Muscle of leg (tissue), 11 donors: ENCODE measurements around the gene ARHGAP26. TPM values are rescaled to one million over a fixed set of nuclear protein-coding genes. Genes with fewer than 3 reads are reported as not detected.

Source experiments
- DNase-seq: peaks from one replicate; pipeline ENCODE4 v3.0.0; 2013
- H3K27ac ChIP-seq: one replicate; pipeline ENCODE4 v1.5.1; 2013; ENCODE audit warnings: mild to moderate bottlenecking, low read length, control low read depth
- H3K27me3 ChIP-seq: one replicate; pipeline ENCODE4 v1.6.1; 2013; ENCODE audit warnings: low read length; ENCODE audit not compliant: control insufficient read depth, insufficient read depth
- H3K36me3 ChIP-seq: one replicate; pipeline ENCODE4 v1.6.1; 2013; ENCODE audit warnings: low read length; ENCODE audit not compliant: control insufficient read depth, insufficient read depth
- H3K4me1 ChIP-seq: one replicate; pipeline ENCODE4 v1.6.1; 2013; ENCODE audit warnings: low read length; ENCODE audit not compliant: control insufficient read depth, insufficient read depth
- H3K4me3 ChIP-seq: one replicate; pipeline ENCODE4 v1.5.1; 2013; ENCODE audit warnings: low read length, control low read depth
- H3K9me3 ChIP-seq: replicated peaks from 2 replicates; pipeline ENCODE4 v1.6.1; 2013; ENCODE audit warnings: low read depth, low read length; ENCODE audit not compliant: control insufficient read depth
- WGBS: methylation state at CpG from one replicate; pipeline ENCODE4 v1.1.5; 2013; ENCODE audit warnings: missing lambda C conversion rate; ENCODE audit not compliant: insufficient coverage; 5-methylcytosine and 5-hydroxymethylcytosine counted together
- polyA plus RNA-seq, 8 donors: library from polyadenylated mRNA; unstranded; fragments of 120-200 nt; gene quantifications; one replicate each; pipeline versions ENCODE4 v1.2.1 to v1.2.3, GENCODE V29; 2013; ENCODE audit warnings: inconsistent platforms in 1 of 8, low replicate concordance in 1 of 8; ENCODE audit not compliant: insufficient read length in 8 of 8, insufficient read depth in 1 of 8
- total RNA-seq: library from RNA; stranded (reverse); fragments of 120-200 nt; gene quantifications from one replicate; pipeline ENCODE4 v1.2.4, GENCODE V29; 2013

ARHGAP26 gene
- total and polyA plus RNA-seq, 9 donors, result 10.4 to 17.1 (median 13.2) TPM

DNA sequence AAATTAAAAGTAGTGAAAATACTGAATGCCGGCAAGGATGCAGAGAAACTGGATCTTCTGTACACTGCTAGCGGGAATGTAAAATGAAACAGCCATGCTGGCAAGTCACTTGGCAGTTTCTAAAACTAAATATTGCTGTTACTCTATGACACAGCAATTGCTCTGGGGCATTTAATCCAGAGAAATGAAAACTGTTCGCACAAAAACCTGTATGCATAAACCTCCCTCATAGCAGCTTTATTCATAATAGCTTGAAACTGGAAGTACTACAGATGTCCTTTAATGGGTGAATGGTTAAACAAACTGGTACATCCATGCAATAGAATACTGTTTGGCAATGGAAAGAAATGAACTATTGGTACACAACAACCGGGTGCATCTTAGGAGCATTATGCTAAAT is 167.2 kb downstream of the ARHGAP26 start:
- peaks cover under 1% of the 10 kb centered on the region for H3K36me3 ChIP-seq
- no peak overlapping the region for H3K4me3 ChIP-seq
- DNase-seq, result no peak
- H3K4me1 ChIP-seq, result peaks cover 2% of the 10 kb centered on the region
- WGBS, result no CpG with 5 or more reads among the region's 4 CpGs
- no peaks in the 10 kb centered on the region for H3K9me3 ChIP-seq
- H3K27me3 ChIP-seq, result no peaks in the 10 kb centered on the region
- H3K27ac ChIP-seq, result no peak overlapping the region

DNA sequence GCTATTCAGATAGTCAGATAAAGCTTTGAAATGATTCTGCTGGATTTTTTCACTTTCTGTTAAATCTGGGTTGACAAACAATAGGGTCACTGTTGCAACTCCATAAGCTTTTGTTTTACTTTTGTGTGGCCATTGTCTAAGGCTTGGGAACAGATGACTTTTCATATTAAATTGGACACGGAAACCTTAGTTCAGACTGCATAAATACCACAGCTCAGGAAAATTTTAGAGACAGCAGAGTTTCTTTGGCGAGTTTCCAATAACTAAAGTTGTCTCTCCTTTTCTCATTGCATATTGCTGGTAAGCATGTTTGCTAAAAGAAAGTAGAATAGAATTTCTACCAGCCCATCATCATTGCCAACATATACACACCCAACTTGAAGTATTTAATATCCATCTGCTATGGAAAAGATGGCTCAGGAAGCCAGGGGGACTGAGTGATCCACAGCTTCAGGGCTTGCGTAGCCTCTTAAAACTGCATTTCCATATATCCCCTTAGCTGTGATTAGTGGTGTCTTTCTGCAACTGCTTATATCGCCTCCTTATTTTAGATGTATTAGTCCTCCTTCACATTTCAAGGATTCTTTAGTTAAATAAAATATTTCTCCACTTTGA is 168.2 kb downstream of the ARHGAP26 start:
- peak; percentile 70 for DNase-seq
- WGBS, result no CpG with 5 or more reads among the region's 4 CpGs

DNA sequence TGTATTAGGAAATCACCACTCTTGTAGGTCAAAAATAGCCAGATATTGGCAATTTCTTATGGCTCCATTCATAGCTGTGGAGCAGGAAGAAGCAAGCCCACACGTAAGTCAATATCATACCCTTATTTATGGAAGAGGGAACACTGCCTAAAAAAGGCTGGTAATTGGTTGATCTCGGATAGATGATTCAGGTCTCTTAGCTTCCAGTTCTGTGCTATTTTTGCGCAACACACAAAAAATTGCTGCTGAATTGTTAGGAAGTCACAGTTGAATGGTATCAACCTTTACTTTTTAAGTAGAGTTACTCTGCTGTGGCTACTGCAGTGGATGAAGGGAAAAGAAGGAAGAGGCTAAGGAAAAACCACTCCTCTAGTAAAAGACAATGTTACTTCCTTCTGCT is 168.8 kb downstream of the ARHGAP26 start:
- Histone ChIP-seq H3K9me3 (no peaks in the 10 kb centered on the region), H3K27ac (peak overlapping the region; percentile 33), H3K36me3 (no peaks in the 10 kb centered on the region), H3K27me3 (no peaks in the 10 kb centered on the region), H3K4me1 (no peaks in the 10 kb centered on the region), H3K4me3 (no peak overlapping the region)
- no CpG with 5 or more reads among the region's 3 CpGs for WGBS
- no peak for DNase-seq

More for the DNA sequence above, 168.2 kb downstream of the ARHGAP26 start:
- Histone ChIP-seq H3K9me3 (no peaks in the 10 kb centered on the region), H3K4me3 (no peak overlapping the region), H3K27me3 (no peaks in the 10 kb centered on the region), H3K27ac (peak overlapping the region; percentile 33), H3K4me1 (peaks cover 2% of the 10 kb centered on the region), H3K36me3 (no peaks in the 10 kb centered on the region)

DNA sequence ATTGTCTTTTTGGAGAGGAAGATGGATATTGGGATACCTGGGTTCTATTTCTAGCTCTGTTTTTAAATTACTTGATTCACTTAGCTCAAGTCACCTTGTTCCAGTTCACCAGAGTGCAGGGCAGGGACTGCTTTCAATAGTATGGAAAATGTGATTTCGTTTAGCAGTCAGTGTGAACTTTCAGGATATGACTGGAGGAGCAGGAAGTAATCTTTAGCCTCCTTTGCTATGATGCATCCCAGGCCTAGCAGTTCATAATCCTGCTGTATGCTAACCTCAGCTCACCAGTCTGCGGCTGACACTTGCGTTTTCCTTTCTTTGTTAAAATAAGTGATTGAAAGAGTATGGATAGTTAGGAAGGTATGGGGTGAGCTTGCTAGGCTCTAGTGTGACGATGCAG is 169.7 kb downstream of the ARHGAP26 start:
- H3K27me3 ChIP-seq, result no peaks in the 10 kb centered on the region
- H3K4me3 ChIP-seq, result no peak overlapping the region
- H3K9me3 ChIP-seq, result no peaks in the 10 kb centered on the region
- peak; percentile 50 for DNase-seq
- no peak overlapping the region for H3K27ac ChIP-seq
- no peaks in the 10 kb centered on the region for H3K36me3 ChIP-seq
- WGBS, result 71% methylated on average over 3 of the region's 4 CpGs
- no peaks in the 10 kb centered on the region for H3K4me1 ChIP-seq

DNA sequence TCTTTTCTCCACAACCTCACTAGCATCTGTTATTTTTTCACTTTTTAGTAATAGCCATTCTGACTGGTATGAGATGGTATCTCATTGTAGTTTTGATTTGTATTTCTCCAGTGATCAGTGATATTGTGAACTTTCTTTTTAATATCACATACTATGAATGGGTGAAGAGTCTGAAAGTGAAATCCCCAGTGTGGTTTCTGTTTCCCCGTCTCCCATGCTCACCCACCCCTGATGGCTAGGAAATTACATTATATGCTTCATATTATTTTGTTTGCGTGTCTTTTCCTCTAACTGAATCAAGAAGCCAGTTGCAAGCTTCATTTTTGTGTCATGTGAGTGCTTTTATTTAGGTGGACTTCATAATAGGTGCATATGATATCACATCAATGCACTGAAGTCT is 171.1 kb downstream of the ARHGAP26 start:
- Histone ChIP-seq H3K27ac (no peak overlapping the region), H3K4me3 (no peak overlapping the region), H3K4me1 (no peaks in the 10 kb centered on the region), H3K36me3 (no peaks in the 10 kb centered on the region), H3K9me3 (no peaks in the 10 kb centered on the region), H3K27me3 (no peaks in the 10 kb centered on the region)
- DNase-seq, result no peak
- WGBS, result no CpG with 5 or more reads among the region's 2 CpGs

DNA sequence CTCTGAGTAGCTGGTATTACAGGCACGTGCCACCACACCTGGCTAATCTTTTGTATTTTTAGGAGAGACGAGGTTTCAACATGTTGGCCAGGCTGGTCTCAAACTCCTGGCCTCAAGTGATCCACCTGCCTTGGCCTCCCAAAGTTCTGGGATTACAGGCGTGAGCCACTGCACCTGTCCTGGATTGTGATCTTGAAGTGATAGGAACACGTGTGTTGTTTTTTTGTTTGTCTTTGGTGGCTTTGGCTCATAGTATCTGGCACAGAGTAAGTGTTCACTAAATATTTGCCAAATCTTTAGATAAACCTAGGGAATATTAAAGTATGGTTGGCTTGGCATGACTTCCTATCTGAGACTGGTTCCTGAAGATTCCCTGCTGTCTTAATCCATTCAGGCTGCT is 172.7 kb downstream of the ARHGAP26 start:
- Histone ChIP-seq H3K36me3 (no peaks in the 10 kb centered on the region), H3K27ac (no peak overlapping the region), H3K9me3 (no peaks in the 10 kb centered on the region), H3K27me3 (no peaks in the 10 kb centered on the region), H3K4me3 (no peak overlapping the region), H3K4me1 (no peaks in the 10 kb centered on the region)
- no peak for DNase-seq
- WGBS, result 90% methylated on average over 2 of the region's 4 CpGs

DNA sequence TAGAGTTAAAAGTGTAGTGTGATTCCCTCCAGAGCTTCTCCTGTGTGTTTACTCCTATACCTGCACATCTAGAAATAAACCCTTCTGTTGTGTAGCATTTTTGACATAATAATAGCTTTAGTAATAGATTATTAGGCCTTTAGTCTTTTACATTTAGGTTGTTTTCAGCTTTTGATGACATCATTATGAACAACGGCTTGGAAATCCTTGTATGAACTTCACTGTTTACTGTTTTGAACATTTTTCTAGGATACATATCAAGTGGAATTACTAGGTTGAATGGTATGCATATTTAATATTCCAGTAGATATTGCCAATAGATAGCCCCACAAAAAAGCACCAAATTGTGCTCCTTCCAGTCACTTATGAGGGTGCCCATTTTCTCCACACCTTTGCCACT is 174.0 kb downstream of the ARHGAP26 start:
- DNase-seq, result no peak
- no peak overlapping the region for H3K27ac ChIP-seq
- WGBS, result no CpG with 5 or more reads among the region's 1 CpG
- H3K4me1 ChIP-seq, result no peaks in the 10 kb centered on the region
- no peak overlapping the region for H3K4me3 ChIP-seq
- H3K27me3 ChIP-seq, result no peaks in the 10 kb centered on the region
- H3K36me3 ChIP-seq, result no peaks in the 10 kb centered on the region
- no peaks in the 10 kb centered on the region for H3K9me3 ChIP-seq

DNA sequence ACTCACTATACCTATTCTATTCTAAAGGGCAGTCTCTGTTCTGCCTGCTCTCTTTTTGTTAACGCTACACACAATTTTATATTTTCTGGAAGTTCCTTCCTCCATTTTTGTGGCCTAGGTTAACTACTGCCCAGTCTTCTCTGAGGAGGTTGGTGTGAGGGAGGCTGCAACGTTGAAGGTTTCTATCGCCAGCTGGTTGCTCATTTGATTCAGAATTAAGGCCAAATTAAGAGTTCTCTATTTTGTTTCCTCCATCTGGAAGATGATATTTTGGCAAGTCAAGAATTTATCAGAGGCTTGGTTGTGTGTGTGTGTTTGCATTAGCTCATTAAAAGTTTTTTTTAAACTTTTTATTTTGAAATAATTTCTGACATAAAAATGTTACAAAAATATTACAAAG is 175.1 kb downstream of the ARHGAP26 start:
- no peaks in the 10 kb centered on the region for H3K36me3 ChIP-seq
- no peak for DNase-seq
- H3K27ac ChIP-seq, result no peak overlapping the region
- H3K4me3 ChIP-seq, result no peak overlapping the region
- H3K27me3 ChIP-seq, result no peaks in the 10 kb centered on the region
- H3K9me3 ChIP-seq, result no peaks in the 10 kb centered on the region
- no peaks in the 10 kb centered on the region for H3K4me1 ChIP-seq
- no CpG with 5 or more reads among the region's 3 CpGs for WGBS

DNA sequence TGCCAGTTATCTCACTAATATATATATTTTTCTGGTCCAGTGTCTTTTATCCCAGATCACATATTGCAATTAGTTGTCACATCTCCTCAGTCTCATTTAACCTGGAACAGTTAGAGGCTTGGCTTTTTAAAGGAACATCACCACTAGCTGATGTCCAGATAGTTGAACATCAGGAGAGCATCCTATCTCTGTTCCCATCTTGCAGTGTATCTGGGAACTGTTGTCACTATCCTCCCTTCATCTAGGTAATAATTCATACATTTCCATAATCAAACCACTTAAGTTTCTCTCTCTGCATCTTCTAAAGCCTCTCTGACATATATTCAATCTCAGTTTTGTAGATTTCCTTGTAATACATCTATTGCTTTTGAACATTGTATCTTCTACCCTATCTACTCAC is 175.7 kb downstream of the ARHGAP26 start:
- no peaks in the 10 kb centered on the region for H3K27me3 ChIP-seq
- H3K9me3 ChIP-seq, result no peaks in the 10 kb centered on the region
- no peak overlapping the region for H3K27ac ChIP-seq
- no peaks in the 10 kb centered on the region for H3K36me3 ChIP-seq
- no peak overlapping the region for H3K4me3 ChIP-seq
- DNase-seq, result no peak
- H3K4me1 ChIP-seq, result no peaks in the 10 kb centered on the region

DNA sequence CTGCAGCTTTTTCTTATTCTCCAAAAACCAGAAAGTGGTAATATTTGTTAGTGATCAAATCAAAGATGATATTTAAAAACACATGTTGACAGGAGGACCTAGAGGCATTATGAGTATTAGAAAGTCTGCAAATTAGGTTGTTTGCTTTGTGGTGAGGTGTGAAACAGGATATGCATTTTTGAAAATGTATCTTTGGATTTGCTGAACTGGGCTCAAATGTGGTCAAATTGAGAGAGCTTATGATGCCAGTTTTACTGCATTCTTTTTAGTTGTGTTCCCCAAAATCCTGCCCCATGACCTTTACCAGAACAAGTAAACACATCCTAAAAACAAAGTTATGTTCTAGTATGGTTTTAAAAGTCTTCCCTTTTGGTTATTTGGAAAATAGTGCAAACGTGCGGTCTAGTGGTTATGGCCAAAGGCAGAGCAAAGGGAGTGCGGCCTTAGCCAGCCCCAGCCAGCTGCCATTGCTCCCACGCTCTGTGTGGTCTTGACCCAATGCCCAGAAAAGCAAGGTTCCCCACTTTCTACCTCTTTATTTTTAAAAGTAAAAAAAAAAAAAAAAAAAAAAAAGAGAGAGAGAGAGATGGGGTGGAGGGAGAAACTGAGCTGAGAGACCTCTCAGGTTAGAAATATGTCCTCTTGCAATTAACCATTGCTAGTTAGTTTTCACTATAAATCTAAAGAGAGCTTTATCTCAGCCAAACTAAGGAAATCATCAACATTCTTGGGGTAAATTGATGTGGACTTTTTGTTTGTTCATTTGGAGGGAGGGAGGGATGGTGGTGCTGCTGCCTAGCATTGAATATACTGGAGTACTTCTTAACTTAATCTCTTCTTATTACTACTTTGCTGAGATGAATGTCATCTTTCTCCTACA is 176.6 kb downstream of the ARHGAP26 start:
- no peaks in the 10 kb centered on the region for H3K9me3 ChIP-seq
- H3K27ac ChIP-seq, result no peak overlapping the region
- no peak overlapping the region for H3K4me3 ChIP-seq
- no peaks in the 10 kb centered on the region for H3K27me3 ChIP-seq
- WGBS, result no CpG with 5 or more reads among the region's 4 CpGs
- no peak for DNase-seq
- H3K36me3 ChIP-seq, result no peaks in the 10 kb centered on the region
- no peaks in the 10 kb centered on the region for H3K4me1 ChIP-seq
